ENCODE measurements around the gene LRP2.
"Not testable (repeated sequence)": the region's sequence is repeated elsewhere in the genome, so short reads cannot be mapped to it uniquely, and the experiment has no call there.

The LRP2 gene

DNA sequence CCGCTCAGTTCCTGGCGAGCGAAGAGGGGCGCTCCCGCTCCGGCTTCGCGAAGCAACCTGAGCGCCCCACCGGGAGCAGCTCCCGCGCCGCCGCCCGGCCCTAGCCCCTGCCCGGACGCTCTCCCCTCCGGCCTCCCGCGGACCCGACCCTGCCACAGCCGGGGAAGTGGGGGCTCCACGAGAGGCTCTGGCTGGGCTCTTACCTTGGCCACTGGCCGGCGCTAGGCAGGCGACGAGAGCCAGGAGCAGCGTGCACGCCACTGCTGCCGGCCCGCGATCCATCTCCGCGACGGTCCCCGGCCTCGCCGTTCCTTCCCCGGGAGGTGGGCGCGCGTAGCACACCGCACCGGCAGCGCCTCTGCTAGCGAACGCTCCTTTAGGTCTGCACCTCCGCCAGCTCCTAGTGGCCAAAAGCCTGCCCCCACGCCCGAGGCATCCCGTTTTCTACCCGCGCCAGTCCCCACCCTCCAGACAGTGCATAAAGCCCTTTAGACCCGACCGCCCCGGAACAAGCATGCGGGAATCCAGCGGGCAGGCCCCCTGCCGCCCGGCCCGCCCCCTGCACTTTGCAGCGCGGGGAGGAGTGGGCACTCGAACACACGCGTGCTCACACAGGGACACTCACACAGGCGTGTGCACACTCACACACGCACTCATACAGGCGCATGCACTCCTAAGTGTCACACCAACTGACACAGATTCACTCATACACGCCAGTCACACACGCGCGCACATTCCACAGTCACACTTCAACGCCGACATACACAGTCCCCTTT lies at the start of gene LRP2:
Gene LRP2, minus strand, starts transcription at position 417 of the 776 bp plus-strand sequence. Its CDS starts 135 bp downstream, at position 282.
- no peak for DNase-seq

DNA sequence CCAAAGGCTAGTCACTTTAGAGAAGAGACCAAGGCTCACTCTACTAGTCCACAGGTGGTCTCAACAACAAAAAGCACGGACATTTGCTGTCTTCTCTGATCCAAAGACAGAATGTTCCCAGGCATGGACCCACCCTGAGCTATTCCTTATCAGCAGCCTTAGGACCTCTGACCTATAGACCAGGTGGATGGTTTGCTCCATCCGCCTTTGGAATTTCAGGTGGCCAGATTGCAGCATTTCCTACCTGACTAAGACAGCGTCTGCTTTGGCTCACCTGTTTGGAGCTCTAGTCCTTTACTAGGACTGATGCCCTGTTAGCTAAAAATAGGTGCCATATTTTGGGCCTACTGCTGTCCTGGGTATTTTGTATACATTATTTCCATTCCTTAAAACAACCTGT lies 44.6 kb upstream of the LRP2 start:
- no peak for DNase-seq

DNA sequence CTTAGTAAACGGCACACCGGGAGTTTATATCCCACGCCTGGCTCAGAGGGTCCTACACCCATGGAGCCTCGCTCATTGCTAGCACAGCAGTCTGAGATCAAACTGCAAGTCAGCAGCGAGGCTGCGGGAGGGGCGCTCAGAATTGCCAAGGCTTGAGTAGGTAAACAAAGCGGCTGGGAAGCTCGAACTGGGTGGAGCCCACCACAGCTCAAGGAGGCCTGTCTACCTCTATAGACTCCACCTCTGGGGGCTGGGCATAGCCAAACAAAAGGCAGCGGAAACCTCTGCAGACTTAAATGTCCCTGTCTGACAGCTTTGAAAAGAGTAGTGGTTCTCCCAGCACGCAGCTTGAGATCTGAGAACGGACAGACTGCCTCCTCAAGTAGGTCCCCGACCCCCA lies 37.2 kb upstream of the LRP2 start:
- DNase-seq = not testable (repeated sequence)

DNA sequence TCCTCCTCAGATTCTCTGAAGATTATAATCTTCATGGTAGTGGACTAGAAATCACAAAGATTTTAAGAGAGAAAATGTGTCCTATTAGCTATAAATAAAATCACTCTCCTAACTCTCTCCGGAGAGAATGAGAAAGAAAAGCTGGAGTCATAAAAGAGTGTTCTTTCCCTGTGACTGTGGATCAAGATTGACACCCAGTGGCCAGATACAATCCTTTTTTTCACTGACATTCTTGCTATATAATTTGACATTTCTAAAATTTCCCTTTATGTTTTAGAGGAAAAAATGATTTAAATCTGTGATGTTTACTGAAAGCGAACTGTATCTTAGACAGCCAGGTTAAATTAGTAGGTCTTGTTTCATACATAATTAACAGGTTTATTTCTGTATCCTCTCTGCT lies 35.4 kb upstream of the LRP2 start:
- no peak for DNase-seq

DNA sequence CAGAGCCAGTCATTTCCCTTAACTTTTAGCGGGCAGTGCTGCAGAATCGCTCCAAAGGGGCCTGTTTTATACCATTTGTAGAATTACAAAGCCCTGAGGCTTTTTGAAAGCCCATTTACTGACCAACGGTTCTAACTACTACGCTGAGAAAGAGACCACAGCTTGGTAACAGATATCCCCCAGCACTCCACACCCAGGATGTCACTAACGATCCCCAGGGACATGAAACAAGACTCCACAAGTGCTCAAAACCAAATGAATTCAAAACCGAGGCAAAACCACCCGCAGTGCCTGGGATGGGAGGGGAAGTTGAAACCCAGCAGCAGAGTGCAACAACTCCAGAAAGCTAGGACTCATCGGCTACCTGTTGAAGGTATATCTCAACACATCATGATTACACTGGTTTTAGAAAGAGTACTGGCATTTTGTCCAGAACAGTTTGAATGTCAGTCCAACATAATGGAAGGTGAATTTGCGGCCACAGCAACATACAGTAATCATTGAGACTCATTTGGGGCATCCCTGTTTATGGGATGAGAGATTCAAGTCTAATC lies 33.6 kb upstream of the LRP2 start:
- DNase-seq = no peak

DNA sequence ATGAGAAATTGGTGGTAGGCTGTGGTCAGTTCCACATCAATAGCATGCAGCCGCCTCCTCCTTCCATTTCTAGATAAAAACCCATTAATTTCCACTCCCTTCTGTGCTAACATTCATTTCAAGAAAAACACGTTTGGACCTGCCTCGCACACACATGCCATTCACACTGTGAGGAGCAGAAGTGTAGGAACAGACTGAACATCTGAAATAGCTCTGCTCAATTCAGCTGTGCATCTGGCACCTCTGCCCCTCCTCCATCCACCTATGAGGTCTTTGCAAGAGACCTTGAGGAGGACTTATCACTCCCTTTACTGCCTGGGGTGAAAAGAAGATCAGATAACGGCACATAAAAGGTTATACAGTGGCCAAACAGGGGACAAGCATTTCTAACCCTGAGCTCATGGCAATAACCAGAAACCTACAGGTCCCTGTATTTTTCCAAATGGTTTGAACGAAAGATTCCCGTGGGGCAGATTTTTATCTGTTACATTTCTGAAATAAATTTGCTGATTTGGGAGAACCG lies 30.8 kb upstream of the LRP2 start:
- DNase-seq = no peak

DNA sequence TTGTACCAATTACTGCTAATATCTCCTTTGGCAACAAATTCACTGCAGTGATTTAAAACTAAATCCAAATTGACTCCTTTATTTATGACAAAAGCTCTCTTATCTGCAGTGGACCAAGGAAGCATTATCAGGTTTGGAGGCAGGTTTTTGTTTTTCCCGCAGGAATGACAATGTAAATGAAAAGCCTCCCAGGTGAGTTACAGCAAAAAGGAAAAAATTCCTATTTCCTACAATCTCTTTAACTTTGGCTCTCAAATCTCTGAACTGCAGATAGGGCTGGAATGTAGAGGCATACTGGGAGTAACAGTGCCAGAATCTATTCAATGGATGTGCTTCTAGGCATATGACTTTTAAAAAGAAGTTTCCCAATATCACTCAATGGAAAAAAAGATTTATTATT lies 28.9 kb upstream of the LRP2 start:
- no peak for DNase-seq

DNA sequence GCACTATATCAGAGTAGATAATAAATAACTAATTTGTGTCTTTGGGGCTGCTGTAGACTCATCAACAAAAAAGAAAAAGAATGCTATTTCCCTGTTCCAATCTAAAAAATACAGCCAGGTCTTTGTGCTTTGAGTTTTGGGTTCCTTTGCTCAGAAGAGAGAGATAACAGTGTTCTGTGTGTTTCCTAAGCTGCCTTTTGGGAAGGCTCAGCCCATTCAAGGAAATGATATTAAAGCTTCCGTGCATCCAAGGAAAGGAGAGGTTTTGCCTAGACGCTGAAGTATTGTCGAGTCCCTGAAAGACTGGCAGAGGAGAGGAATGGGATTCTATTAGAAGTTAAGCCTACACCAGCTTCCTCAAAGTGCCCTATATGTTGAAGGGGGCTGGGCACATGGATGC lies 25.8 kb upstream of the LRP2 start:
- DNase-seq = no peak

DNA sequence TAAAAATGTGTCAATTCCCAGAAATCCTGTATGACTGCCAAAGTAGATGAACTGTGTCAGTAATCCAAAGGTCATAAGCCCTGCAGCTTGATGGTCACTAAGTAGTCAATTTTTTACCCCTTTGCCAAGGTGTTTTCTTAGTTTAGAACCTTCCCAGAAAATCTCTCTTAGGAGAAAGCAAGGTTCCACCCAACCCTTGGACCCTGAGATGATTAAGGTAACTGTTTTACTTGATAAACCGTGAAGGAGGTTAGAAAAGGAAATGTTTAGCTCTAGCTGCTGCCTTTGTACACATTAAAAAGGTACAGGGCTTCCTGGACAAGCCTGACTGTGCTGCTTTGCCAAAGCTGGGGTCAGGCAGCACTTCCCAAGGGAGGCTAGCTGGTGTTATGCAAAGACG lies 24.4 kb upstream of the LRP2 start:
- DNase-seq = no peak

DNA sequence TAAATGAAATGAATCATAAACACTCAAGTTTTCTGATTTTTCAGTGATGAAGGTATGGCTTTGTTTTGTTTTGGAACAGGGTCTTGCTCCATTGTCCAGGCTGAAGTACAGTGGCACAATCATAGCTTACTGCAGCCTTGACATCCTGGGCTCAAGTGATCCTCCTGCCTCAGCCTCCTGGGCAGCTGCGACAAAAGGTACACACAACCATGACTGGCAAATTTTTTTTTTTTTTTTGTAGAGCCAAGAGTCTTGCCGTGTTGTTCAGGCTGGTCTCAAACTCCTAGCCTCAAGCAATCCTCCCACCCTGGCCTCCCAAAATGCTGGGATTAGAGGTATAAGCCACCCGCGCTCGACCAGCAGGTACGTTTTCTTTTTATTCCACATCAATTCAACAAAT lies 22.5 kb upstream of the LRP2 start:
- DNase-seq = no peak

DNA sequence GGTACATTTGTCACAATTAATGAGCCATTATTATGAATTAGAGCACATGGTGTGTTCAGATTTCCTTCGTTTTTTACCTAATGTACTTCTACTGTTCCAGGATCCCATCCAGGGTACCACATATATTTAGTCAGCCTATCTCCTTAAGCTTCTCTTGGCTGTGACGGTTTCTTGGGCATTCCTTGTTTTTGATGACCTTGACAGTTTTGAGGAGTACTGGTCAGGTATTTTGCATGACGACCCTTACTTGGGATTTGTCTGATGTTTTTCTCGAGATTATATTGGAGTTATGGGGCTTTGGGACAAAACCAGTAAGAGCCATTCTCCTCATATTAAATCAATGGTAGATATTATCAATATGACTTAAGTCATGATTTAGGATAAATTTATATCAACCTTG lies 10.2 kb upstream of the LRP2 start:
- no peak for DNase-seq

DNA sequence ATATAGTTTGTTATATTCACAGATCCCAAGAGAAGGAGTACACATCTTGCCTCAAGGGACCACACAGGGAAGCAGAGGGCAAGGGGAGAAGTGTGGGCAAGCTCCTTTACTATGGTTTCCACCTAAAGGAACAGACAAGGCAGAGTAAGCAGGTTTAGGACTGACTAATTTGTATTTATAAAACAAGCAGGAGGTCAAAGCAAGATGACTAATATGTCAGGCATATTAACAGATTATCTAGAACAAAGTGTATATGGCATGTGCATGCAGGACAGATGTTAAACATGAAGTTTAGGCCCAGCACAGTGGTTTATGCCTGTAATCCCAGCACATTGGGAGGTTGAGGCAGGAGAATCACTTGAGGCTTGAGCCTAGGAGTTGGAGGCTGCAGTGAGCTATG lies 3.7 kb upstream of the LRP2 start:
- DNase-seq = no peak

DNA sequence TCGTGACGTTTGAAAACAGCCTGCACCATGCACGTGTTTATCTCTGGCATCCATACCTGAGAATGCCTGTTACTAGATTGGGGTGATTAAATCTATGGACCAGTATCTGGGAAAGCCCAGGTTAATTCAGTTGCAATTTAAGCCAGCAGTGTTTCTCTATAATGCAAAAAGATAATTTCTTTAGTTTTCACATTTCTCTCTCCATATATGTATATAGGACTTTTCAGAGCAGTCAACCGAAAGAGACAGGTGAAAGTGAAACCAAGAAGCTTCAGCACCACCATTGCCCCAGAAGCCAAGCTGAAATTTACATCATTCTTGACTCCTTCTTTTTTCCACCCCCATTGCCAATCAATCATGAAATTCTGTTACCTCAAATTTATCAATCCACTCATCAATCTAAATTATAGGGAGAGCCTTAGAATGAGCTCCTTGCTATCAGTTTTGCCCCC lies 2.7 kb upstream of the LRP2 start:
- DNase-seq = no peak

DNA sequence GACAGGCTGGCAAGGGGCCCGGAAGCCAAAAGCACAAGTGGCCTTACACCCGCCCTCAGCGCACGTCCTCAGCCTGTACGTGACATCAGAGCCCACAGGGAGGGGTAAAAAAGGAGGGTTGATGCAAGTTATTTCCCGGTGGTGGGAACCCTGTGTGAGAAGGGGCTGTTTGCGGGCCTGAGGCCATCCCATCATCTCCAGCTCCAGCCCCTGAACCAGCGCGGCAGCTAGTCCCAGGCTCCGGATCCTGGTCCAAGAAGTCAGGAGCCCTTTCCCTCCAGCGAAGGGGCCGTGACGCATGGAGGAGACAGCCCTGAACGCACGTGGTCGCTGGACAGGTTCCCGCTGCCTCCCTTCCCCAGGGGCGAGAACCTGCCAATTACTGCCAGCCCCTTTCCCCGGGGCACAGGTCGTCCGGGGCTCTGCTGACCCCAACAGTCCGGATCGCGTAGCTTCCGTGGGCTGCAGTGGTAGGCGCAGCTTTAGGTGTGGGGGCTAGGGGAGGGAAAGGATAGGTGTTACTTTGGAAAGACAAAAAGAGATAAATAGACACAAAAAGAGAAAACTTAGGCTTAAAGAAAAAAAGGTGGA lies 1.3 kb upstream of the LRP2 start:
- no peak for DNase-seq

DNA sequence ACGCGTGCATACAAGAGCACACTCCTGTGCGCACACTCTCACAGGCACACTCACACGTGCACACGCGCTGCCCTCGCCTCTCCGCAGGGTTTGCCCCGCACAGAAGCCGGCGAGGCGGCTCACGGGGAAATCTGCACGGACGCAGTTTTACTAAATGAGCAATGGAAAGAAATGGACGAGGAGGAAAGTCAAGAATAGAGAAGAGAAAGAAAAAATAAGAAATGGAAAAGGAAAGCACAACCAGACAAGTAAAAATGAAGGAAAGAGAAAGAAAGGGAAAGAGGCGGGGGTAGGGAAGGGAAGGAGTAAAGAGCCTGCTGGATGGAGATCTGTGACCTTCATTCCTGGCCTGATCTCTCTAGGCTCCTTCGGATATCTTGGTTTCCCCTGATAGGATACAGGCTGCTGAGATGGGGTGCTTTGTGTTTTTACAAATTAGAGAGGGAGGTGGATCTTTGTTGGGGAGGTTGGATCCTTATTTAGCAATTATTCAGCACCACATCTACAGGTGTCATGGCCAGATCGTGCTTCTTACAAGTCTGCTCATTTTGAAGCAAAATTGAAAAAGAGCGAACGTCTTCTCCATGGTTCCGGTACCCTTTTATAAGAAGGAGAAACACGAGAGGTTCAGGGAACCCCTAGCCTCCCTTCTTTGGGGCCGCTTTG lies 693 bp upstream of the LRP2 start:
- DNase-seq = no peak

DNA sequence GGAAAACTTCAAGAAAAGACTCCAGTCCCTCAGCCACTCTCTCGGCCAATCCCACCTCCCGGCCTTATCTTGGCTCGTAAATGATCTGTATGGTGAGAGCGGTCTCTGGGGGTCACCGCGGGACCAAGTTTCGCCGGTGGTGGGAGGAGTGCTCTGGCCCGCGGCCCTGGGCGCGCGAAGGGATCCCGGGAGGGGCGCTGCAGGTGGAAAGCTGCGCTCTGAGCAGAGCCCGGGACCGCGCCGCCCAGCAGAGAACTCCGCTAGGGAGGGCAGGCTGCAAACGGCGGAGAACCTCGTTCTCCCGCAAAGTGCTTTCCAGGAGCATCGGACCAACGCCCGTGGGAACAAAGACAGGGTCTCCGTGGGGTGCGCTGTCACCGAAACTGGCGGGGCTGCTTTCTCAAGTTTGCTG lies 622 bp downstream of the LRP2 start:
- no peak for DNase-seq

DNA sequence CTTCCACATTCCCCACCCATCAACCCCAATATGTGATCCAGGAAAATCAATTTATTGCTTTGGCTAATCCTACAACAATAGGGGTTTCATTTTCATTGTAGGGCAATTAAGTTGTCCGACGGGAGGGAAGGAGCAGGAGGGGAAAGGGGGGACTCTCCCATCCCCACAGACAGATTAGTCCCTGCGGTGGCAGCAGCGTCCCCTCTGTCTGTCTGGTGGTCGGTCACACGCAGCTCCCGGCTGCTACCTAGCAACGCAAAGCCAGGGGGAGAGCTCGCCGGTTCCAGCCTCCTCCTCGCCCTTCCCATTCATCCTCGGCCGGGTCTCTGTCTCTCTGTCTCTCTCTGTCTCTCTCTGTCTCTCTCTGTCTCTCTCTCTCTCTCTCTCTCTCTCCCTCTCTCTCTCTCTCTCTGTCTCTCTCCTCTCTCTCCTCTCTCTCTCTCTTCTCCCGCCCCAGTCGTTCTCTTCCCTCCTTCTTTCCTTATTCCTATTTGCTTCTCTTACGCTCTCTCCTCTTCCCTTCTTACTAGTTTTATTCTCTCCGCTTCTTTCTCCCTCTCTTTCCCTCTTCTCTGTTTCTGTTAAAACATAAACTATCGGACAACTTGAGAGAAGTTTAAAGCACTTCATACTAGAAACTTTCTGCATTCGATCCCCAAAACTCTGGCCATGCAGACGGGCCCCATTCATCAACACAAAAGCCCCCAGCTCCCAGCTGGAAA lies 1.2 kb downstream of the LRP2 start:
- DNase-seq = no peak

DNA sequence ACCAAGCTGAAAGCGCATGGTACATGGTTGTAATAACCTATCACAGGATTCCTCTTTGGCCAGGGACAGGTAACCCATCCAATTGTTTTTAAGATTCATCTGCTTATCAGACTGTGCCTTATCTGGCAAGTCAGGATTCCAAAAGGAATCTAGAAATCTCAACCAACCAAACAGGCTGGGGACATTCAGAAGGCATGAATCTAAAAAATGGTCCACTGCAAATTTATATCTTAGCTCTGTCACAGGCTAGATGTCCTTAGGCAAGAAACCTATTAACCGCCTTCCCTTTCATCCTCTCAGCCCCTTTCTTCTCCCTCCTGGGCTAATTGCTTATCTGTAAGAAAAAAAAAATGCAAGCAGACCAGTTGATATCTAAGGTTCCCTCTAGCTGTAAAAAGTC lies 4.3 kb downstream of the LRP2 start:
- no peak for DNase-seq

DNA sequence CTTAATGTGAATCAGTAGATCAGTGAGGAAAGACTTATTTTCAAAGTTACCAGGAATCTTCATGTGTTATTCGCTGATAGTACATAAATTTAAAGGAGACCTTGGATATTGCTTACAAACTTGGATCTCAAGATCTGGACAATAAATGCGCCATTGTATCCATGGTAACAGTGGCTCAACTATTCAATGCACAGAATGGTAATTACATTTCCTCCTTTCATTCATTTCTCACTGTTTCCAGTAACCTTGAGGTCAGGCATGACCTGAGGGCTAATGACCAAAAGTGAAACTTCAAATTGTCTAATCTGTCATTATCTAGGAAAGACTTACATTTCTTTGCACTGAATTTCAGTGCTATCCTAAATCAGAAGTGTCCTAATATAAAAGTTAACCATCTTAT lies 8.1 kb downstream of the LRP2 start:
- DNase-seq = no peak

DNA sequence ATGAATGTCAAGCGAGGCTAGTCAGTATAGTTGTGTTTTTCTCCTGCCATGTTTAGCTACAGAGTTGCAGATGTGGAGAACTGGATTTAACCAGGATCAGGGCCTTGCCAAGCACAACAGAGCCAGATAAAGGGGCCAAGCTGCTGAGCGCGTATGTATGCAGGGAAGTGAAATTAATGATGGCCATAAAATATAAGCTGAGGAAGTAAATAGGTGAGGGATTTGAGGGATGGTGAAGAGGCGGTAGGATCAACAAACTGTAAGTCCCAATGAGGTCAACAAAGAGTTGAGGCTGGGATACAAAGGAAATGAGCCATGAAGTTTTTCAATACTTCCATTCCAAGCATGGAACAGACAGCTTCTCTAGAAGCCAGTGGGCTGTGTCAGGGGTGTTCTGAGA lies 10.6 kb downstream of the LRP2 start:
- DNase-seq = no peak

DNA sequence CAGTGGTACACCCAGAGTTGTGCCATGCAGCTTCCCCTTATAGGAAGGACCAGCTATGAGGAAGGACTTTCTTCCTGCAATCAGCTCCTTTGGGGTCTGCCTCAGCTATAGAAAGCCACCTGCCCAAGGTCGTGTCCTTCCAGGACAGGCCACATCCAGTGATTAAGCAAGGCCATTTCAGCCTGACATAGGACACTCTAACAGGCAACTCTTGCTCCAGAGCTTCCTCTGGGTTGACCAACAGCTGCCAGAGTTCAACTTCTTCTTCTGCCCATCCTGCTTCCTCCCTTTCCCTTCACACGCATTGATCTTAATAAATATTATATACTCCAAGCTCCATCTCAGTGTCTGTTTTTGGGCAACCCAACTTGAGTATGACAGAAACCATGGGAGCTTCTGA lies 12.8 kb downstream of the LRP2 start:
- no peak for DNase-seq

DNA sequence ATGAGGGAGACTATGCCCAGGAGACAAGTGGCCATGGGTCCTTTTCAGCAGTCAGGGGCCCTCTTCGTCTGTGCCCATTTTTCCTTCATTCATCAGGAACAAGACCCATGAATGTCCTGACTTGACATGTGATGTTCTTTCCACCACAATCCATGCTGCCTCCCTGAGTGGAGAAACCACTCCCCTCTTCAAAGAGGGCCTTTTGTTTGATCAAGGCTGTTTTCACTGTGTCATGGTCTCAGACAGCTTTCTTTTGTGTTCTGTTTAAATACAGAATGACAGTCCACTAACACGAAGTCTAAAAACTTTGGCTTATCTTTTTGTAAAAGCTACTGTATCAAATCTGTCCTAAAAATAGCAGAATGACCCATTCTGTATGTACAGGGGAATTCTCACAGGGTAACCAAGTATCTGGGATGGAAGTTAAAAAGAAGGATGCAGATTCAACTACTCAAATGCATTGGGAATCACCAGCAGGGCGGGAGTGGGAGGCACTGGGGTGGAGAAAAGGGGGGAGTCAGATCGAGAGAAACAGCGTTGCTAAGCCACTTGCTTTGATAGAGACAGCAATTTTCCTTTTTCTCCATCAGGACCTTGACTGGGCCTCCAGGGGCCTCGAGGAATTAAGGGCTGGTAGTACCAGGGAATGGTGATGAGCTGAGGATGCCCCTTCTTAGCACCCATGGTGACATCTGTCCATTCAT lies 13.9 kb downstream of the LRP2 start:
- no peak for DNase-seq

Data from NCI-H1436 treated with DMSO at 0.1 percent for 48 hours (cell line).